AG10803 (cell line): ENCODE results near the gene RNASE8.

Experiments used
- DNase-seq: peaks from one replicate; pipeline ENCODE4 v3.0.0; 2010; ENCODE audit warnings: low read depth
- H3K4me3 ChIP-seq: 2 replicates; pipeline ENCODE4 v1.5.1; 2011; ENCODE audit warnings: mild to moderate bottlenecking, low read length, control low read depth
- TF ChIP-seq, protein P1 (sequence below): conservative IDR thresholded peaks from 2 replicates; pipeline ENCODE4 v1.5.1; 2011; ENCODE audit warnings: mild to moderate bottlenecking, low read length, control low read depth, inconsistent platforms

Gene RNASE8

GRCh38 chr14:21063479-21063878 lies 5.9 kb downstream of the RNASE8 start:
- TF ChIP-seq, protein P1, sequence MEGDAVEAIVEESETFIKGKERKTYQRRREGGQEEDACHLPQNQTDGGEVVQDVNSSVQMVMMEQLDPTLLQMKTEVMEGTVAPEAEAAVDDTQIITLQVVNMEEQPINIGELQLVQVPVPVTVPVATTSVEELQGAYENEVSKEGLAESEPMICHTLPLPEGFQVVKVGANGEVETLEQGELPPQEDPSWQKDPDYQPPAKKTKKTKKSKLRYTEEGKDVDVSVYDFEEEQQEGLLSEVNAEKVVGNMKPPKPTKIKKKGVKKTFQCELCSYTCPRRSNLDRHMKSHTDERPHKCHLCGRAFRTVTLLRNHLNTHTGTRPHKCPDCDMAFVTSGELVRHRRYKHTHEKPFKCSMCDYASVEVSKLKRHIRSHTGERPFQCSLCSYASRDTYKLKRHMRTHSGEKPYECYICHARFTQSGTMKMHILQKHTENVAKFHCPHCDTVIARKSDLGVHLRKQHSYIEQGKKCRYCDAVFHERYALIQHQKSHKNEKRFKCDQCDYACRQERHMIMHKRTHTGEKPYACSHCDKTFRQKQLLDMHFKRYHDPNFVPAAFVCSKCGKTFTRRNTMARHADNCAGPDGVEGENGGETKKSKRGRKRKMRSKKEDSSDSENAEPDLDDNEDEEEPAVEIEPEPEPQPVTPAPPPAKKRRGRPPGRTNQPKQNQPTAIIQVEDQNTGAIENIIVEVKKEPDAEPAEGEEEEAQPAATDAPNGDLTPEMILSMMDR: no peak
- no peak overlapping the region for H3K4me3 ChIP-seq
- peak; percentile 90 for DNase-seq

- no peak for DNase-seq
- no peak overlapping the region for H3K4me3 ChIP-seq
- TF ChIP-seq, protein P1: peak; percentile 33; the same call in 1 of the 2 replicates
These were observed 9.4 kb downstream of the RNASE8 start for GRCh38 chr14:21066882-21067502.

- TF ChIP-seq, protein P1: peak; percentile 74
- H3K4me3 ChIP-seq: peak overlapping the region; percentile 72
These were observed 11.1 kb downstream of the RNASE8 start for GRCh38 chr14:21068521-21069387.

GRCh38 chr14:21069388-21070082 lies 11.9 kb downstream of the RNASE8 start:
- DNase-seq: peak; percentile 37
- peak overlapping the region; percentile 72 for H3K4me3 ChIP-seq
- TF ChIP-seq, protein P1: no peak

More at GRCh38 chr14:21068521-21069387, 11.1 kb downstream of the RNASE8 start:
- peak; percentile 48 for DNase-seq

DNA sequence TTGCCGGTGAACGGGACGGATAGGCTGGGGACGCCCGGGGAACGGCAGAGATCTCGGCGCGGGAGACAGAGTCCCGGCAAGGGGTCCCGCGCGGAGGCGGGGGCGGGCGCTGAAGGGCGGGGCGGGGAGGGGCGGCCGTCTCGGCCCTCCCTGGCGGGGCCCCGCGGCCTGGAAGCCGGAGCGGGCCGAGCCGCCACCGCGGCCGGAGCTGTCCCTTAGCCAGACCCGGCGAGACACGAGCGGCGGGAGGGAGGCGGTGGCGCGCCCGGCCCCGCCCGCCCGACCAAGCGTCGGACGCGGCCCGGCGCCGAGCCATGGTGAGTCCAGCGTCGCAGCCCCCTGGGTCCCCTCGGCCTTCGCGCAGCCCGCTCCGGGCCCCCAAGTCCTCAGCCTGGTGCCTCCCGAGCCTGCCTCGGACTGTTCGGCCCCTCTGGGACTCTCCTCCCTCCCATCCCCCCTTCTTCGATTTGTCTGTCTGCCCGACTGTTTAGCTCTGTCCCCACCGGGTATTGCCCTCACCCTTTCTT lies 12.5 kb downstream of the RNASE8 start, which contains the start of gene ARHGEF40:
TSS of gene ARHGEF40 (plus strand) at position 222 of the 527 bp plus-strand sequence. CDS start at position 315, 93 bp downstream.
- TF ChIP-seq, protein P1: no peak
- peak; percentile 56 for DNase-seq
- H3K4me3 ChIP-seq: peak within 1 kb of the TSS; percentile 72

DNA sequence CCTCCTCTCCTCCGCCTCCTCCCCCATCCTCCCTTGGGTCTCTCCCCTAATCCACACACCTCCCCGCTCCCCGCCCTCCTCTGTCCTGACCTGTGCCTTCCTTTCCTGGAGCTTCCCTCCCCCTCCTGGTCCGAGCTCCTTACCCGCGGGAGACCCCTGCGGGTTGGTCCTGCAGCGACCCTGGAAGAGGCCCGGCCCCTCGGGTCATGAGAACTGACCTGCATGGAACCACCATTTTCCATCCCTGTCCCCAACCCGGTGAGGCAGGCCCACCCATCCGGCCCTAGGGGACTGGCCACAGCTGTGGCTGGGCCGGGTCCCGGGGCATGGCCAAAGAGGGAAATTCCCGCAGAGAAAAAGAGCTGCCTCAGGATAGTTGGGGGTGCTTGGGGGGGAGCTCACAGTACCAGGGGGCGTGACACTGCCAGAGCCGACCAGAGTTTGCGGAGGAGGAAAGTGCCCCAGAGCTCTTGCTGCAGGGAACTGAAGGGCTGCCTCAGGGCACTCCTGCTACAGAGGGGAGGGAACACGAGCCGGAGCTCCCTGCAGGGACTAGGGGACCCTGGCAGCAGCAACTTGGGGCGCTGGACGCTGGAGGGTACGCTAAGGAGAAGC lies 13.1 kb downstream of the RNASE8 start:
- DNase-seq: peak; percentile 40
- TF ChIP-seq, protein P1: no peak
- H3K4me3 ChIP-seq: peak overlapping the region; percentile 72
